VCaP (cell line): Measurements from ENCODE around the gene RABGAP1L.
"Not testable (repeated sequence)": the region's sequence is repeated elsewhere in the genome, so short reads cannot be mapped to it uniquely, and the experiment has no call there.

Experiments used
- H3K27ac ChIP-seq: fragments of 450-650 bp; 2 replicates; pipeline ENCODE4 v1.5.1; 2017
- CTCF ChIP-seq: fragments of 450-650 bp; conservative IDR thresholded peaks from 2 replicates; pipeline ENCODE4 v1.5.1; 2017; ENCODE audit warnings: mild to moderate bottlenecking, moderate library complexity

The RABGAP1L gene

GRCh38 chr1:175034775-175035174 is 875.5 kb downstream of the RABGAP1L start:
- TF ChIP-seq CTCF: no peak
- H3K27ac ChIP-seq: no peak overlapping the region

DNA sequence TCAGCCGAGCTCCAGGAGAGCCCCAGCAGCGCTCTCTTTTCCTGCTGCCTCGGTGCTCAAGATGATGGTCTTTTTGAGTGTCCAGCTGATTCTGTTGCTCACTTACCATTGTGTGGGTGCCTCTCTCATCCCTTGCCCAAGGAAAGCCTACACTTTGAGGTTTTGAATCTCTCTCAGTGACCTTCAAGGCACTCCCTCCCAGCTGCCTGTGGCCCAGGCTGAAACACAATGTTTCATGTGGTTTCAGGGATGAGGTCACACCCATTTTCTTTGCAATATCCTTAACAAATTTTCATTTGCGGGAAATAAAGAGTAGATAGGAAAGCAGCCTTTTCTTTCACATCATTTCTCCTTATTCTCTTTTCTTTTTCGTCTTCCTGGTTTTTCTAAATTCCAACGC is 876.5 kb downstream of the RABGAP1L start:
- no peak overlapping the region for H3K27ac ChIP-seq
- TF ChIP-seq CTCF: no peak

DNA sequence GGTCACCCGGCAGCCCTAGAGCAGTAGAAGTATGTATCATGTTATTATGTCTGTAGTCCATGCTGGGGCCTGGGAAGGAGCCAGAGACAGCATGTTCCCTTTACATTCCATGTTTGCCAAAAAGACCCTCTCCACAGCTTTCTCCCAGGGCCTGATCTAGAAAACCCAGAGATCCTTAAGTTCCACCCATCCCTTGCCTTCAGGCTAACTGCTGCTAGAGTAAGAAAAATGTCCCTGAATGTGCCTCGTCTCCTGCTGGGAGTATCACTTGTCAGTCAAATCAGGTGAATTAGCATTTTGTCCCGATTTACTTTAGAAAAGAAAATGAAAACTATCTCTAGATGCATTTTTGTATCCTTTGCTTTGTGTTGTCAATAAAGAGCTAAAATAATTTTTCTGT is 877.2 kb downstream of the RABGAP1L start:
- H3K27ac ChIP-seq: no peak overlapping the region
- no peak for TF ChIP-seq CTCF

DNA sequence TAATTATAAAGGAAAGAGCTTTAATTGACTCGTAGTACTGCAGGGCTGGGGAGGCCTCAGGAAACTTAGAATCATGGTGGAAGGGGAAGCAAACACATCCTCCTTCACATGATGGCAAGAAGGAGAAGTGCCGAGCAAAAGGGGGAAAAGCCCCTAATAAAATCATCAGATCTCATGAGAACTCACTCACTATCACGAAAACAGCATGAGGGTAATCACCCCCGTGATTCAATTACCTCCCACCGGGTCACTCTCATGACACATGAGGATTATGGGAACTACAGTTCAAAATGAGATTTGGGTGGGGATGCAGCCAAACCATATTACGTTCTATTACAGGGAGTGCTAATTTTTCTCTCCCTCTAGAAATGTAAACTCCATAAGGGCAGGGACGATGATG is 878.1 kb downstream of the RABGAP1L start:
- no peak overlapping the region for H3K27ac ChIP-seq
- TF ChIP-seq CTCF: no peak

DNA sequence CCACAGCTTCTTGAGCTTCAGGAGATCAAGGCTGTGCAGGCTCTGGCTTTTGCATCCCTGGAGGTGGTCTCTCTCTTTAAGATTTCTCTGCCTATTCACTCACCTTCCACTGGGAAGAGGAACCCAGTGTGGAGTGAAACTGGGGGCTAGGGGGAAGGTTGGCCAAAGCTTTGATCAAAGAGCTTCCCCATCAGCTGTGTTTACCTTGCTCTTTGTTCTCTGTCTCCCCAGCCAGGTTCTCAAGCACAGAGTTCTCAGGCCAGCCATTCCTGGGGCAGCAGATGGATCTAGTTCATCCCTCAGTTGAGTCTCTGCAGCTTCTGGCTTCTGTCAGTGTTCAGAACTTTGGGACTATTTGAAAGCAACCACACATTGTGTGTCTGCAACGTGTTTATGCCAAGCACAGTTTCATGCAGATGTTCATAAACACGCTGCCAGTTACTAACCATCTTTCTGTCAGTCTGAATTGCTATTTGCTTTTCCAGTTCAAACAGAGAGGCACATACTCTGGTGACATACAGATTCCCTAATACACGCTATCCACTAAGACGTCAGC is 881.1 kb downstream of the RABGAP1L start:
- no peak for TF ChIP-seq CTCF
- H3K27ac ChIP-seq: no peak overlapping the region

DNA sequence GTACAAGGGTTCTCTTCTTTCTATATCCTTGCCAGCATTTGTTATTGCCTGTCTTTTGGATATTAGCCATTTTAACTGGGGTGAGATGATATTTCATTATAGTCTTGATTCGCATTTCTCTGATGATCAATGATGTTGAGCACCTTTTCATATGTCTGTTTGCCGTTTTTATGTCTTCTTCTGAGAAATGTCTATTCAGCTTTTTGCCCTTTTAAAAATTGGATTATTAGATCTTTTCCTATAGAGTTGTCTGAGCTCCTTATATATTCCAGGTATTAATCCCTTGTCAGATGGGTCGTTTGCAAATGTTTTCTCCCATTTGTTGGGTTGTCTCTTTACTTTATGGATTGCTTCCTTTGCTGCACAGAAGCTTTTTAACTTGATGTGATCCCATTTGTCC is 883.3 kb downstream of the RABGAP1L start:
- H3K27ac ChIP-seq: no peak overlapping the region
- no peak for TF ChIP-seq CTCF

DNA sequence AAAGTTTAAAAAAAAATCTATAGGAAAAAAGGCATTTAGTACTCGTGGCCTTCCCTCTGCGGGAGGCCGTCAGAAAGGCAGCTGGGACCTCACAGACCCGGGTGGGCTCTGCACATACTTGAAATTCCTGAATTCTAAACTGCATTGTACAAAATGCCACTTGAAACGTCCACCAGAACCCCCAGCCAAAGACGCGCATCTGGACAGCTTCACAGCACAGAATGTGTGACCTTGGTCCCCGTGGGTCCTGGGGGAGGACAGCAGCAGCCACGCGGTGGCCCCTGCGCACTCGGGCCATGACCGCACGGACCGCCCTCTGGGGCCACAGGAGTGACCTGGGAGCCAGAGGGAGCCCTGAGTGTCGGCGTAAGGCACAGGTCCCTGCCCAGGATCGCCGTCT is 884.5 kb downstream of the RABGAP1L start:
- no peak for TF ChIP-seq CTCF
- H3K27ac ChIP-seq: no peak overlapping the region

DNA sequence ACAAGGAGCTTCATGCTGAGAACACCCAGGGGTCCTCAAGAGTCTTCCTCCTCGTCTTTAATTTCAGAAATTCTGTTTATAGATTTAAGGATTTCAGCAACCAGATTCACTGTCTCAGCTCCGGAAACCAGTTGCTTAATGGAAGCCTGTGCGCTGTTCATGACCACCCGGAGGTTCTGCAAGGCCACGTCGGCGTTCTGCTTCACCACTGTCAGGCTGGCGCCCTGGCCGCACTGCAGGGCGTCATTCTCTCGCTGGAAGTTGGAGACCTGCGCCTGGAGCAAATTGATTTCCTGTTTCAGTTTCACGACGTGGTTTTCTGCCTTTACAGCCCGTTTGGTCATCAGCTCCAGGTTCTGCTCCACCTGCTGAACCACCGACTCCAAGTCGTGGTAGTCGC is 885.3 kb downstream of the RABGAP1L start:
- not testable (repeated sequence) for H3K27ac ChIP-seq
